Skeletal muscle satellite cell (primary cell): ENCODE results near the gene ERICH3.

Experiments
- H3K27me3 ChIP-seq: 2 replicates; pipeline ENCODE4 v1.7.0; 2013; ENCODE audit warnings: low read length; ENCODE audit not compliant: control insufficient read depth, insufficient read depth
- H3K36me3 ChIP-seq: 2 replicates; pipeline ENCODE4 v1.7.0; 2013; ENCODE audit warnings: mild to moderate bottlenecking, control low read depth, low read length; ENCODE audit not compliant: insufficient read depth
- H3K4me1 ChIP-seq: 2 replicates; pipeline ENCODE4 v1.7.0; 2013; ENCODE audit warnings: low read length; ENCODE audit not compliant: control insufficient read depth, insufficient read depth
- H3K4me2 ChIP-seq: 2 replicates; pipeline ENCODE4 v1.7.0; 2013; ENCODE audit warnings: mild to moderate bottlenecking, low read length
- H3K4me3 ChIP-seq: 2 replicates; pipeline ENCODE4 v1.7.0; 2013; ENCODE audit warnings: low read length
- H3K9ac ChIP-seq: 2 replicates; pipeline ENCODE4 v1.7.0; 2013; ENCODE audit warnings: mild to moderate bottlenecking, low read depth, low read length, moderate library complexity
- H3K9me3 ChIP-seq: replicated peaks from 2 replicates; pipeline ENCODE4 v1.7.0; 2013; ENCODE audit warnings: mild to moderate bottlenecking, control low read depth, low read length

ERICH3 gene

GRCh38 chr1:74534241-74534640, 139.4 kb downstream of the ERICH3 start:
- H3K36me3 ChIP-seq, result no peaks in the 10 kb centered on the region

GRCh38 chr1:74531796-74532195, 141.8 kb downstream of the ERICH3 start:
- no peaks in the 10 kb centered on the region for H3K36me3 ChIP-seq
- no peak overlapping the region for H3K4me3 ChIP-seq
- no peak overlapping the region for H3K9ac ChIP-seq
- no peaks in the 10 kb centered on the region for H3K4me1 ChIP-seq
- no peaks in the 10 kb centered on the region for H3K9me3 ChIP-seq
- no peaks in the 10 kb centered on the region for H3K27me3 ChIP-seq
- H3K4me2 ChIP-seq, result no peak overlapping the region

More at GRCh38 chr1:74534241-74534640, 139.4 kb downstream of the ERICH3 start:
- H3K27me3 ChIP-seq, result no peaks in the 10 kb centered on the region
- no peak overlapping the region for H3K9ac ChIP-seq
- H3K4me2 ChIP-seq, result no peak overlapping the region
- no peak overlapping the region for H3K4me3 ChIP-seq
- H3K4me1 ChIP-seq, result no peaks in the 10 kb centered on the region
- H3K9me3 ChIP-seq, result no peaks in the 10 kb centered on the region

GRCh38 chr1:74530892-74531291, 142.7 kb downstream of the ERICH3 start:
- Histone ChIP-seq H3K4me3 (no peak overlapping the region), H3K27me3 (no peaks in the 10 kb centered on the region), H3K4me2 (no peak overlapping the region), H3K4me1 (no peaks in the 10 kb centered on the region), H3K9ac (no peak overlapping the region), H3K9me3 (no peaks in the 10 kb centered on the region), H3K36me3 (no peaks in the 10 kb centered on the region)

- H3K4me3 ChIP-seq, result no peak overlapping the region
- H3K27me3 ChIP-seq, result no peaks in the 10 kb centered on the region
- no peak overlapping the region for H3K4me2 ChIP-seq
- H3K9ac ChIP-seq, result no peak overlapping the region
- no peaks in the 10 kb centered on the region for H3K9me3 ChIP-seq
- H3K4me1 ChIP-seq, result no peaks in the 10 kb centered on the region
- no peaks in the 10 kb centered on the region for H3K36me3 ChIP-seq
Observed at GRCh38 chr1:74528123-74528522, 145.5 kb downstream of the ERICH3 start.

- Histone ChIP-seq H3K9ac (no peak overlapping the region), H3K9me3 (no peaks in the 10 kb centered on the region), H3K4me2 (no peak overlapping the region), H3K36me3 (no peaks in the 10 kb centered on the region), H3K4me1 (no peaks in the 10 kb centered on the region), H3K27me3 (no peaks in the 10 kb centered on the region), H3K4me3 (no peak overlapping the region)
Observed at GRCh38 chr1:74526708-74527107, 146.9 kb downstream of the ERICH3 start.

GRCh38 chr1:74523873-74524480, 149.6 kb downstream of the ERICH3 start:
- H3K4me1 ChIP-seq, result no peaks in the 10 kb centered on the region
- H3K4me2 ChIP-seq, result no peak overlapping the region
- no peaks in the 10 kb centered on the region for H3K36me3 ChIP-seq
- H3K4me3 ChIP-seq, result no peak overlapping the region
- H3K27me3 ChIP-seq, result no peaks in the 10 kb centered on the region
- H3K9me3 ChIP-seq, result no peaks in the 10 kb centered on the region
- H3K9ac ChIP-seq, result no peak overlapping the region

- H3K27me3 ChIP-seq, result no peaks in the 10 kb centered on the region
- H3K36me3 ChIP-seq, result no peaks in the 10 kb centered on the region
- H3K4me3 ChIP-seq, result no peak overlapping the region
- H3K4me1 ChIP-seq, result no peaks in the 10 kb centered on the region
- no peak overlapping the region for H3K4me2 ChIP-seq
- no peak overlapping the region for H3K9ac ChIP-seq
- H3K9me3 ChIP-seq, result no peaks in the 10 kb centered on the region
Observed at GRCh38 chr1:74522148-74522547, 151.4 kb downstream of the ERICH3 start.
